ENCODE results near the gene HNRNPA3. TPM values are rescaled to one million over a fixed set of nuclear protein-coding genes. Genes with fewer than 3 reads are reported as not detected.

The HNRNPA3 gene
- total and polyA plus RNA-seq, 8 donors, result 22.6 to 187 (median 95.2) TPM

DNA sequence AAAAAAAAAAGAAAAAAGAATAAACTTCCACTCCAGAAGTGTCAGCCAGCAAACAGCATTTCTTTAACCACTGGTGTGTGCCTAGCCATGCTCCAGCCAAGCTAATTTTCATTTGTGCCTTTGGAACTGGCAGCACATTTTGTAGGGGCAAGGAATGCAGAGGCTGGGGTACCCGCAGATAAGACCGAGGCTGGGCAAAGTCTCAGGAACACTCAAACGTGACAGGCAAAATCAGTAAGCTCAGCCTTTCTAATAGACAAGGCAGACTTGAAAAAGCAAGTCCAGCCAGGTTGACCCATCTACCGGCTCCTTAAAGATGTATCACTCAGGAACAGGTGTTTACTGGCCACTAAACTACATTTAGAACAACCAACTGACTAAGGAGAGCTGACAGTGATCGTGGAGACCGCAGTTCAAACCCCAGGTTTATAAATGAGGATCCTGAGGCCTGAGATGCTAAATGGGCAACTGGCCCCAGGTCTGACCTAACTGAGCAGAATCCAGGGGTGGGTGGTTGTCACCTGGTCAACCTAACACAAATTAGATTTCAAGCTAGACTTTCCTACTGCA, 35.2 kb downstream of the HNRNPA3 start:
- no peak for DNase-seq
- peaks cover 80 to 100% (median 90%) of the 10 kb centered on the region in 4 donors for H3K4me1 ChIP-seq
- 63 to 74% (median 66%) methylated on average over 6 of the region's 6 CpGs for WGBS, 5 donors

DNA sequence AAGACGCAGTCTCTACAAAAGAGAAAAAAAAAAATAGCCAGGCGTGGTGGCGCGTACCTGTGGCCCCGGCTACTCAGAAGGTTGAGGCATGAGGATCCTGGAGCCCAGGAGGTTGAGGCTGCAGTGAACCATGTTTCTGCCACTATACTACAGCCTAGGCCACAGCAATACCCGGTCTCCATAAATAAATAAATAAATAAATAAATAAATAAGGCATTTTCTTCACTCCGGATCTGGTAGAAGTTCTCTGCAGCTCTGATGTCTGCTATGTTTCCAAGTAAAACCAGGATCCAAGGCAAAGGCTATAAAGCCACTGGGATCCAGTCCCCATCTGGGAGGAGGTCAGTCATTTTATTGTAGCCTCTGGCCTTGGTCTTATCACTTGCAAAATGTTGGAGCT, 36.4 kb downstream of the HNRNPA3 start:
- peaks cover 0 to 12% (median 0%) of the 10 kb centered on the region in 4 donors for H3K36me3 ChIP-seq
- H3K9me3 ChIP-seq, result no peaks in the 10 kb centered on the region
- no peak for DNase-seq
- intact Hi-C loops (cut with DNase I; ENCODE audit: low total_unique reads), result no loop called here
- H3K4me3 ChIP-seq, result no peak overlapping the region
- TF ChIP-seq POLR2AphosphoS5 (IDR thresholded peaks at IDR 0.05) (no peak), EP300 (IDR thresholded peaks at IDR 0.05) (no peak), POLR2A (IDR thresholded peaks at IDR 0.05) (no peak)
- TF ChIP-seq, protein P1, sequence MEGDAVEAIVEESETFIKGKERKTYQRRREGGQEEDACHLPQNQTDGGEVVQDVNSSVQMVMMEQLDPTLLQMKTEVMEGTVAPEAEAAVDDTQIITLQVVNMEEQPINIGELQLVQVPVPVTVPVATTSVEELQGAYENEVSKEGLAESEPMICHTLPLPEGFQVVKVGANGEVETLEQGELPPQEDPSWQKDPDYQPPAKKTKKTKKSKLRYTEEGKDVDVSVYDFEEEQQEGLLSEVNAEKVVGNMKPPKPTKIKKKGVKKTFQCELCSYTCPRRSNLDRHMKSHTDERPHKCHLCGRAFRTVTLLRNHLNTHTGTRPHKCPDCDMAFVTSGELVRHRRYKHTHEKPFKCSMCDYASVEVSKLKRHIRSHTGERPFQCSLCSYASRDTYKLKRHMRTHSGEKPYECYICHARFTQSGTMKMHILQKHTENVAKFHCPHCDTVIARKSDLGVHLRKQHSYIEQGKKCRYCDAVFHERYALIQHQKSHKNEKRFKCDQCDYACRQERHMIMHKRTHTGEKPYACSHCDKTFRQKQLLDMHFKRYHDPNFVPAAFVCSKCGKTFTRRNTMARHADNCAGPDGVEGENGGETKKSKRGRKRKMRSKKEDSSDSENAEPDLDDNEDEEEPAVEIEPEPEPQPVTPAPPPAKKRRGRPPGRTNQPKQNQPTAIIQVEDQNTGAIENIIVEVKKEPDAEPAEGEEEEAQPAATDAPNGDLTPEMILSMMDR (IDR thresholded peaks at IDR 0.05), result no peak
- peak overlapping the region in 1 of 5 donors; percentile 16 for H3K27ac ChIP-seq
- peaks cover 77 to 100% (median 89%) of the 10 kb centered on the region in 4 donors for H3K4me1 ChIP-seq
- WGBS, 5 donors, result 74 to 89% (median 85%) methylated on average over 7 of the region's 7 CpGs
- no peaks in the 10 kb centered on the region for H3K27me3 ChIP-seq

More for the DNA sequence above, 35.2 kb downstream of the HNRNPA3 start:
- intact Hi-C loops (cut with DNase I; ENCODE audit: low total_unique reads), result no loop called here
- H3K27ac ChIP-seq, result peak overlapping the region in 2 of 5 donors; percentile 7 to 94
- TF ChIP-seq POLR2AphosphoS5 (IDR thresholded peaks at IDR 0.05) (no peak), POLR2A (IDR thresholded peaks at IDR 0.05) (no peak), EP300 (IDR thresholded peaks at IDR 0.05) (no peak)
- TF ChIP-seq, protein P1 (IDR thresholded peaks at IDR 0.05), result no peak
- no peaks in the 10 kb centered on the region for H3K9me3 ChIP-seq
- no peak overlapping the region for H3K4me3 ChIP-seq
- H3K36me3 ChIP-seq, result peaks cover 0 to 9% (median 2%) of the 10 kb centered on the region in 4 donors
- H3K27me3 ChIP-seq, result no peaks in the 10 kb centered on the region

DNA sequence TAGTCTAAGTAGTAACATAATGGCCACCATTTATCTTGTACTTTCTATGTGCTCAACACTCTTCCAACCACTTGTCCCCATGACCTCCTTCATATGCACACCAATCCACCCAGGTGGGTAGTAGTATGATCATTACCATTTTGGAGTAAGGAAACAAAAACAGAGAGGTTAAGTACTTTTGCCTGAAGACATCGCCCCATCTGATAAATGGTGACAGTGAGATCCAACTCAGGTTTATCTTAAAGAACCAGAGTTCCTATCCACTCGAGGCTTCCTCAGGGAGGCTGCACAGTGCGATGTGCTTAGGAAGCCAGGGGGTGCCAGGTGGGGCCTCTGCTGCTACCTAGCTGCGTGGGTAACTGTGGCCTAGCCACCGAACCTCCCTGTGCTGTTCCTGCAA, 37.9 kb downstream of the HNRNPA3 start:
- Histone ChIP-seq H3K27ac (peak overlapping the region in 4 of 5 donors; percentile 65 to 82 (median 79)), H3K4me1 (peaks cover 78 to 100% (median 92%) of the 10 kb centered on the region in 4 donors)
- intact Hi-C loops (cut with DNase I; ENCODE audit: low total_unique reads), result no loop called here

DNA sequence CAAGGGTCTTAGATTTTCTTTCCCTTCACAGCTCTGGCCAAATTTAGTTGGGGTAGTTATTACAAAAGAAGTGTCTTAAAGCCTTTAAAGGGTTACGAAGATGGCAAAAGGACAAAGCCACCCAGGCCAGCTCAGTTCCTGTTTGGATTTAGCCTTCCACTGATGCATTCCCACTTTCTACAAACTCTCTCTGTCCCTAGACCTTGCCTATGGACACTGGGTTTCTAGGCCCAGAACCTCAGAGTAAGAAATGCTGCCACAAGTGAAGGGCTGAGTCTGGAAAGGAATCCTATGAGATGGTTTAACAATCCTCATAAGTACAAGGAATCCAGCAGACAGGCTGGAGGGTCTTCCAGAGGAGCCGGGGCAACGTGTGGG, 38.6 kb downstream of the HNRNPA3 start:
- Histone ChIP-seq H3K27me3 (no peaks in the 10 kb centered on the region), H3K27ac (peak overlapping the region; percentile 15 to 82 (median 78)), H3K9me3 (no peaks in the 10 kb centered on the region), H3K4me3 (peak overlapping the region in 1 of 4 donors; percentile 10), H3K4me1 (peaks cover 76 to 100% (median 92%) of the 10 kb centered on the region in 4 donors), H3K36me3 (peaks cover 0 to 17% (median 0%) of the 10 kb centered on the region in 4 donors)
- intact Hi-C loops (cut with DNase I; ENCODE audit: low total_unique reads), result no loop called here
- TF ChIP-seq POLR2A (IDR thresholded peaks at IDR 0.05), result no peak
- no peak for DNase-seq
- 63 to 78% (median 73%) methylated on average over 3 of the region's 3 CpGs for WGBS, 5 donors

More for the DNA sequence above, 37.9 kb downstream of the HNRNPA3 start:
- DNase-seq, result no peak
- Histone ChIP-seq H3K9me3 (no peaks in the 10 kb centered on the region), H3K4me3 (no peak overlapping the region), H3K27me3 (no peaks in the 10 kb centered on the region), H3K36me3 (peaks cover 0 to 17% (median 0%) of the 10 kb centered on the region in 4 donors)
- WGBS, 5 donors, result 76 to 86% (median 82%) methylated on average over 5 of the region's 5 CpGs
- TF ChIP-seq POLR2A (IDR thresholded peaks at IDR 0.05) (no peak), EP300 (IDR thresholded peaks at IDR 0.05) (no peak), POLR2AphosphoS5 (IDR thresholded peaks at IDR 0.05) (no peak)
- TF ChIP-seq, protein P1 (IDR thresholded peaks at IDR 0.05), result no peak
